IMR-90 (cell line): ENCODE measurements around the gene GCGR.

Source experiments
- ELK1 ChIP-seq: fragments of 150-350 bp; IDR thresholded peaks from 2 replicates; pipeline ENCODE4 v1.6.1; 2016; ENCODE audit warnings: low read depth, mild to moderate bottlenecking, low read length, moderate library complexity, borderline replicate concordance
- USF2 ChIP-seq: fragments of 150-350 bp; IDR thresholded peaks from 2 replicates; pipeline ENCODE4 v1.6.1; 2017; ENCODE audit warnings: mild to moderate bottlenecking, antibody characterized with exemption, low read length, low read depth

GRCh38 chr17:81810476-81810875 lies 6.5 kb downstream of the GCGR start:
- TF ChIP-seq ELK1 = no peak
- no peak for TF ChIP-seq USF2
